HL-60 (cell line): ENCODE data around the gene SNRK.

Experiments used
- POLR2AphosphoS5 ChIP-seq: IDR thresholded peaks from 2 replicates; pipeline ENCODE4 v1.6.1; 2012; ENCODE audit warnings: low read depth
- REST ChIP-seq: IDR thresholded peaks from 2 replicates; pipeline ENCODE4 v1.6.1; 2012; ENCODE audit warnings: low read depth; ENCODE audit not compliant: insufficient replicate concordance
- SPI1 ChIP-seq: IDR thresholded peaks from 2 replicates; pipeline ENCODE4 v1.6.1; 2012; ENCODE audit warnings: low read depth, mild to moderate bottlenecking, borderline replicate concordance
- TF ChIP-seq, protein P1 (sequence below): IDR thresholded peaks from one replicate; pipeline ENCODE4 v1.5.1; 2011; ENCODE audit warnings: low read length, control low read depth, inconsistent platforms; ENCODE audit not compliant: insufficient read depth

- TF ChIP-seq, protein P1, sequence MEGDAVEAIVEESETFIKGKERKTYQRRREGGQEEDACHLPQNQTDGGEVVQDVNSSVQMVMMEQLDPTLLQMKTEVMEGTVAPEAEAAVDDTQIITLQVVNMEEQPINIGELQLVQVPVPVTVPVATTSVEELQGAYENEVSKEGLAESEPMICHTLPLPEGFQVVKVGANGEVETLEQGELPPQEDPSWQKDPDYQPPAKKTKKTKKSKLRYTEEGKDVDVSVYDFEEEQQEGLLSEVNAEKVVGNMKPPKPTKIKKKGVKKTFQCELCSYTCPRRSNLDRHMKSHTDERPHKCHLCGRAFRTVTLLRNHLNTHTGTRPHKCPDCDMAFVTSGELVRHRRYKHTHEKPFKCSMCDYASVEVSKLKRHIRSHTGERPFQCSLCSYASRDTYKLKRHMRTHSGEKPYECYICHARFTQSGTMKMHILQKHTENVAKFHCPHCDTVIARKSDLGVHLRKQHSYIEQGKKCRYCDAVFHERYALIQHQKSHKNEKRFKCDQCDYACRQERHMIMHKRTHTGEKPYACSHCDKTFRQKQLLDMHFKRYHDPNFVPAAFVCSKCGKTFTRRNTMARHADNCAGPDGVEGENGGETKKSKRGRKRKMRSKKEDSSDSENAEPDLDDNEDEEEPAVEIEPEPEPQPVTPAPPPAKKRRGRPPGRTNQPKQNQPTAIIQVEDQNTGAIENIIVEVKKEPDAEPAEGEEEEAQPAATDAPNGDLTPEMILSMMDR, result no peak
- TF ChIP-seq POLR2AphosphoS5, result no peak
- TF ChIP-seq REST, result no peak
- TF ChIP-seq SPI1, result no peak
Observed at GRCh38 chr3:43290956-43291355, 4.6 kb downstream of the SNRK start.
